ENCODE measurements around the gene LDAH.

The LDAH gene

GRCh38 chr2:20652141-20652540 is 170.8 kb downstream of the LDAH start:
- no peak for DNase-seq (ENCODE audit: low spot score)

- no peak for DNase-seq (ENCODE audit: low spot score)
Measured at GRCh38 chr2:20651731-20652099, 171.2 kb downstream of the LDAH start.

- peak; percentile 99 for DNase-seq (ENCODE audit: low spot score)
Measured at GRCh38 chr2:20650877-20651730, 171.8 kb downstream of the LDAH start, which contains the start of gene HS1BP3. Gene HS1BP3, minus strand, starts transcription at chr2:20651098. Its CDS starts 35 bp downstream, at chr2:20651063.

DNA sequence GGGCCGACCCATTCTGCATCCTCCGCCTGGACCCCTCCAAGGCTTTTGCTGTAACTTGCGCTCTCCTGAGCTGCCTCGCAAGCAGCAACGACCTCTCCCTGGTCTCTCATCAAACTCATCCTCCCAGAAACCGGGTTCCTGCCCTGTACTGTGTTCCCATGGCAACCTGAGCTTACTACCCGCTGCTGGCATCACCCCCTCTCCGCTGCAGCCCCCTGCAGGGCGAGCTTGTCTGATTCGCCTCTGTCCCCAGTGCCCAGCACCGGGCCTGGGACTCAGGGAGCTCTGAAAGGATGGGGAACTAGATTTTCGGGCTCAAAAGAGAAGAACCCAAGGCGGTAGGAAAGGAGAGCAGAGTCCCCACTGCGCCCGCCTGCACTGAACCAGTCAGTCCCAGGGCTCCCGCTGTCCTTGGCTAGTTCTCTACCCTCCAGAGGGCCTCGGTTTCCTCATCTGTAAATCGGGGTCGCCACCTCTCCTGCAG is 172.5 kb downstream of the LDAH start:
- peak; percentile 77 for DNase-seq (ENCODE audit: low spot score)

DNA sequence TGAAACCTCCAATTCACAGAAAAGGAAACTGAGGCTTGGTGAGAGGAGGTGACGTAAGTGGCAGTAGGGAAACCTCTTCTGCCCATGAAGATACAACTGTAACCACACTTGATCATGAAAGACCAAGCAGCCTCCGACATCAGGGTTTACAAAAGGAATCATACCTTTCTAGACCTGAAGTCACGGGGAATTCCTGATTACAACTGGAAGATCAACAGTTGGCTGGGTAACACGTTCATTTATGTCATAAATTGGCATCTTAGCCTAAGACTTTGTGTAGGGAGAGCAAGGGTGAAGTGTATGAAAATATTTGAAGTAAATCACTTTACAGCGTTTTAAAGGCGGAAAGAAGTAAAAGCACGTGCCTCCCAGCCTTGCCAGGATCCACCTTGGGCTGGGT is 172.9 kb downstream of the LDAH start:
- DNase-seq (ENCODE audit: low spot score), result no peak

DNA sequence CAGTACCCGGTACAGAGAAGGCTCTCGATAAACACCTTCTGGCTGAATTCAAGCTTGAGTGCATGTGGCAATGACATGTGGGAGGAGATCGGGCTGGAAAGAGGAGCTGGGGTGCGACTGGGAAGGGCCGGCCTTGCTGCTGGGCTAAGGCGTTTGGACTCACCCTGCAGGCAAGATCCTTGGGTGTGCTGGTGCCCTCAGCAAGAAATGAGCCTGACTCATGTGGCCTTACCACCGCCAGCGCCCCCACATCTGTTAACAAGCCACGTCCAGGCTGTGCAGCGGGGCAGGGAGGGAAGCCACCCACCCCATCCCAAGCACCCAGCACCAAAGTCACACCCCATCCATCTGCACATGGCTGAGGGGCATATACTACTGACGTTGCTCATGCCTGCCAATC is 173.3 kb downstream of the LDAH start:
- no peak for DNase-seq (ENCODE audit: low spot score)

- DNase-seq (ENCODE audit: low spot score), result no peak
Measured at GRCh38 chr2:20648831-20649230, 174.1 kb downstream of the LDAH start.

DNA sequence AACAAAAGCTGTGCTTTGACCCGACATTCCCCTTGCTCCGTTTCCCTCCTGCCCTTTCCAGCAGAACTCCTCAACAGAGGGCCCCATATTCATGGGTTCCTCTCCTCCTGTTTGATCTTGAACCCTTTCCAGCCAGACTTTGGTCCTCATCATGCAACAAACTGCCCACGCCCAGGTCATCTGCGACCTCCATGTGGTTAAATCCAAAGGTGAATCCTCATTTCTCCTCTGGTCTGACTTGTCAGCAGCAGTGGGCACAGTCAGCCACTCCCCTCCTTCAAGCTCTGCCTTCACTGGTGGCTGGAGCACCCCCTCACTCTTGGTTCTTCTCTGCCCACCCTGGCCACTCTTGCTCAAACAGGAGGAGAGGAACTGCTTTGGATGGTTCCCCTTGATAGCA is 174.7 kb downstream of the LDAH start:
- no peak for DNase-seq (ENCODE audit: low spot score)

- DNase-seq (ENCODE audit: low spot score), result no peak
Measured at GRCh38 chr2:20647738-20648137, 175.2 kb downstream of the LDAH start.

- no peak for DNase-seq (ENCODE audit: low spot score)
Measured at GRCh38 chr2:20647211-20647610, 175.7 kb downstream of the LDAH start.

GRCh38 chr2:20646446-20646845 is 176.5 kb downstream of the LDAH start:
- DNase-seq (ENCODE audit: low spot score), result no peak

- no peak for DNase-seq (ENCODE audit: low spot score)
Measured at GRCh38 chr2:20645761-20646160, 177.1 kb downstream of the LDAH start.

DNA sequence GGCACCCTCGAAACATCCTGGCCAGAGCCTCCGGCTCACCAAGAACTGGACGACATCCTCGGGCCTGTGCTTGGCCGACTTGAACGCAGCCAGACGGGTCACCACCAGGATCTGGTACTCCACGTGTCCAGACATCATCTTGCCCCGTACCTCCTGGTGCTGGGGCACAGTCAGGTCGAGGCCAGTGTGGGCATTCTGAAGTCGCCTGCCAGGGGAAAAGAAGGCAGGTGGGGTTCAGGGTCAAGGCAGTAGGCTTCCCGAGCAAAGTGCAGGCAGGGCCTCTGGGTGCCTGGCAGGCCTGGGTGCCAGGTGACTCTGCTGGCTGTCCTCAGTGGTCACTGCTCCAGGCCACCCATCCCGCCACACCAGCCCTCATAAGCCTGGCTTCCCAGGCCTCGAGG is 177.6 kb downstream of the LDAH start:
- DNase-seq (ENCODE audit: low spot score), result no peak

DNA sequence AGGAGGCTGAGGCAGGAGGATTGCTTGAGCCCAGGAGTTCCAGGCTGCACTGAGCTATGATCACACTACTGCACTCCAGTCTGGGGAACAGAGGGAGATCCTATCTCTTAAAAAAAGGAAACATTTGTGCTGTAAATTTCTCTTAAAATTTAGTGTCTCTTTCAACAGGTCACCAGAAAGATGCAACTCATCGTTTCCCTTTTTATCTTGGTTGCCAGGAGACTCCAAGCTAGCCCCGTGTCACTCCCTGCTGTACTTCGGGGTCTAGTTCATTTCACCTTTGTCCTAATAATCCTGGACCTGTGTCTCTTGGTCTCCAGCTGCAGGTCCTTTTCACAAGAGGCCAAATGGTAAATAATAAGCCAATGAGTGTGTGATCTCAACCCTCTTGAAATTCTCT is 179.1 kb downstream of the LDAH start:
- DNase-seq (ENCODE audit: low spot score), result no peak

- DNase-seq (ENCODE audit: low spot score), result no peak
Measured at GRCh38 chr2:20643060-20643459, 179.8 kb downstream of the LDAH start.

- peak; percentile 92 for DNase-seq (ENCODE audit: low spot score)
Measured at GRCh38 chr2:20642055-20642971, 180.6 kb downstream of the LDAH start.

- no peak for DNase-seq (ENCODE audit: low spot score)
Measured at GRCh38 chr2:20641123-20641985, 181.5 kb downstream of the LDAH start.

DNA sequence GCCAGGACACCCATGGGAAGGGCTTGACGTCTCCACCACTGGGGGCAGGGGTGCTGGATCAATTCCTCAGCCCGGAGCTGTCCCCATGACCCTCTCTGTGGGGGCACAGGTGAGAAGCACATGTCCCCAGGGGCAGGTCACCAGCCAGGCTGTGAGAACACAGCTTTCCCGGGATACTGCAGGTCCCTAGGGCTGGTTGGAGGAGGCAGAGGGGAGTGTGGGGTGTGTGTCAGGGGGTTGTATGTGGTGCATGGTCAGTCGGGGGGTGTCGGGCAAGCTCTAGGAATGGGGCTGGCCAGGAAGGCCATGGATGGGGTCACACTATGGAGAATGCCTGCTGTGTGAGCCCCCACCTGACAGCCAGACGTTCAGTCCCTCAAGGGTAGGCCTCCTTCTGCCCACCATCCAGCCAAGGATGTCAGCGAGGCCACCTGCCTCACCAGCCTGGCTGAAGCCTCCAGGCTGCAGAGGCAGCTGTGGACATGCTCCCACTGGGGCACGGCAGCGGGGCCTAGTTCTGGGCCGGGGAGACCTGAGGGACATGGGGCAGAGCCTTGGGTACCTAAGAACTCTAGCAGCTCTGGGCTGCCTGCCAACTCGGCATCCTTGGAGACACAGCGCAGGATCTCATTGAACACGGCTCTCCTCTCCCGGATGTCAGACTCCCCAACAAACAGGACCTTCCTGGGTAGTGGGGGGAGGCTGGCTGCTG is 182.3 kb downstream of the LDAH start:
- DNase-seq (ENCODE audit: low spot score), result no peak

- DNase-seq (ENCODE audit: low spot score), result no peak
Measured at GRCh38 chr2:20638646-20639430, 184.1 kb downstream of the LDAH start.

GRCh38 chr2:20638014-20638413 is 184.9 kb downstream of the LDAH start:
- no peak for DNase-seq (ENCODE audit: low spot score)

All from AG08396 (cell line).